Thyroid gland (tissue), 4 donors: ENCODE measurements around the gene LEO1.

ENCODE experiments used
- POLR2A ChIP-seq, 2 donors: fragments of 450-650 bp; IDR thresholded peaks; one replicate each; pipeline ENCODE4 v1.6.1; 2017; ENCODE audit warnings: antibody characterized with exemption in 2 of 2, mild to moderate bottlenecking in 2 of 2, moderate library complexity in 1 of 2
- TF ChIP-seq, protein P1 (sequence below), 6 experiments: fragments of 200-600 bp in 3 of 6; fragments of 450-650 bp in 3 of 6; sonication (generic) in 3 of 6; IDR thresholded peaks; one replicate each; pipeline ENCODE4 v1.5.1; 2016 to 2019; ENCODE audit warnings: antibody characterized with exemption in 6 of 6, mild to moderate bottlenecking in 2 of 6, inconsistent platforms in 1 of 6, moderate library complexity in 1 of 6

DNA sequence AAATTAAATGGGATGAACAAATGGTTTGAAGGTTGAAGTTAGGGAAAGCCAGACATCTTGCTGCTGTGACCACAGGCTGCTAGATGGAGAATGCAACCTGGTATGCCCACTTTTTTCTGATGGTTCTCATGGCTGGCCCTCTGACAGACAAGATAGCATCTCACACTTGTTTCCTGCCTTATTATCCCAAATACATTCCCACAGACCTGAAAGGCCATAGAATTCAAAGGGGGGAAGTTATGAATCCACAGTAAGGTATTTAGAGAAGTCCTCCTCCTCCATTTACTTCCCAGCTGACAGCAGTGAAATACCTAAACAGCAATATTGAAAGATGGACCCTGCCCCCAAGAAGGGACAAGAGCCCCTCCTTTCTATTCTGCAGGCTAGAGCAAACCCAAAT, 32.4 kb downstream of the LEO1 start:
- TF ChIP-seq, protein P1, sequence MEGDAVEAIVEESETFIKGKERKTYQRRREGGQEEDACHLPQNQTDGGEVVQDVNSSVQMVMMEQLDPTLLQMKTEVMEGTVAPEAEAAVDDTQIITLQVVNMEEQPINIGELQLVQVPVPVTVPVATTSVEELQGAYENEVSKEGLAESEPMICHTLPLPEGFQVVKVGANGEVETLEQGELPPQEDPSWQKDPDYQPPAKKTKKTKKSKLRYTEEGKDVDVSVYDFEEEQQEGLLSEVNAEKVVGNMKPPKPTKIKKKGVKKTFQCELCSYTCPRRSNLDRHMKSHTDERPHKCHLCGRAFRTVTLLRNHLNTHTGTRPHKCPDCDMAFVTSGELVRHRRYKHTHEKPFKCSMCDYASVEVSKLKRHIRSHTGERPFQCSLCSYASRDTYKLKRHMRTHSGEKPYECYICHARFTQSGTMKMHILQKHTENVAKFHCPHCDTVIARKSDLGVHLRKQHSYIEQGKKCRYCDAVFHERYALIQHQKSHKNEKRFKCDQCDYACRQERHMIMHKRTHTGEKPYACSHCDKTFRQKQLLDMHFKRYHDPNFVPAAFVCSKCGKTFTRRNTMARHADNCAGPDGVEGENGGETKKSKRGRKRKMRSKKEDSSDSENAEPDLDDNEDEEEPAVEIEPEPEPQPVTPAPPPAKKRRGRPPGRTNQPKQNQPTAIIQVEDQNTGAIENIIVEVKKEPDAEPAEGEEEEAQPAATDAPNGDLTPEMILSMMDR (IDR thresholded peaks at IDR 0.05) = no peak
- TF ChIP-seq POLR2A (IDR thresholded peaks at IDR 0.05) = no peak
